ENCODE measurements around the gene TEDC1. TPM values are rescaled to one million over a fixed set of nuclear protein-coding genes. Genes with fewer than 3 reads are reported as not detected.
A peak's percentile ranks its signal among the peaks of the same experiment; 100 is the strongest.

TEDC1 gene
- total and polyA plus RNA-seq, 5 experiments from 2014 or later, result 7.2 to 25.0 (median 10.1) TPM

- peaks cover 10 to 42% (median 19%) of the 10 kb centered on the region in 5 donors for H3K27me3 Mint-ChIP-seq
Measured at GRCh38 chr14:105507247-105507646, 16.2 kb downstream of the TEDC1 start.

DNA sequence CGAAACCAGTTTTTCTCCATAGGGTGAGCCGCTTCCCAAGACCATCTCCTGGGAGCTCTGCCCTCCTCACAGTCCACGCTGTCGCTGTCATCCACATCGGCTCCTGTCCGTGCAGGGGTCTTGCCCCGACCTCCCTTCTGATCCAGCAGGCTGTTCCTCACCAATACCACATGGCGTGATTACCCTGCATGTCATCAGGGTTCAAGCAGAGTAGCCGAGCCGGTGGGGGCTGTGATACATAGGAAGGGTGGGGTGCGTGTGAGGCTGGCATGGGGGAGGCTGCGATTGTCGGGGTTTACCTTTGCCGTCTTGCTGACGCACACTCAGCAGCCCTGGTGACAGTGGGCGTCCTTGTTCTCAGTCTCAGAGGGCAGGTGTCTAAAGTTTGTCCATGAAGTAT is 17.0 kb downstream of the TEDC1 start:
- POLR2A ChIA-PET, result no interaction called here
- no peak overlapping the region for H3K4me3 Mint-ChIP-seq
- H3K27ac Mint-ChIP-seq, result no peak overlapping the region
- ATAC-seq (no peak), DNase-seq (peak in 1 of 10 donors; percentile 34)
- no peaks in the 10 kb centered on the region for H3K9me3 Mint-ChIP-seq
- H3K4me1 Mint-ChIP-seq, result peaks cover 0 to 3% (median under 1%) of the 10 kb centered on the region in 4 donors
- no peaks in the 10 kb centered on the region for H3K36me3 Mint-ChIP-seq
- H3K27me3 Mint-ChIP-seq, result peaks cover 13 to 48% (median 21%) of the 10 kb centered on the region in 5 donors

More at GRCh38 chr14:105507247-105507646, 16.2 kb downstream of the TEDC1 start:
- no peaks in the 10 kb centered on the region for H3K9me3 Mint-ChIP-seq
- no peak overlapping the region for H3K4me3 Mint-ChIP-seq
- peak overlapping the region in 1 of 10 donors; percentile 5 for H3K27ac Mint-ChIP-seq
- peaks cover 0 to 3% (median under 1%) of the 10 kb centered on the region in 4 donors for H3K4me1 Mint-ChIP-seq
- POLR2A ChIA-PET, result interaction anchor here (0.6 kb wide), 1 partner anchor 421 kb away, joined by 8 read pairs; no protein-coding TSS in a partner anchor
- no peak for ATAC-seq
- peak in 1 of 10 donors; percentile 35 for DNase-seq
- H3K36me3 Mint-ChIP-seq, result no peaks in the 10 kb centered on the region

- no peak for DNase-seq
Measured at GRCh38 chr14:105508601-105509000, 17.6 kb downstream of the TEDC1 start.

GRCh38 chr14:105517096-105517495 is 26.1 kb downstream of the TEDC1 start:
- Mint-ChIP-seq H3K4me1 (no peaks in the 10 kb centered on the region), H3K36me3 (no peaks in the 10 kb centered on the region), H3K9me3 (peaks cover 0 to 2% (median 0%) of the 10 kb centered on the region in 9 donors), H3K4me3 (no peak overlapping the region), H3K27me3 (peaks cover 19 to 43% (median 22%) of the 10 kb centered on the region in 5 donors), H3K27ac (no peak overlapping the region)
- DNase-seq (no peak), ATAC-seq (no peak)
- POLR2A ChIA-PET, result no interaction called here

More at GRCh38 chr14:105508601-105509000, 17.6 kb downstream of the TEDC1 start:
- Mint-ChIP-seq H3K4me3 (no peak overlapping the region), H3K27me3 (peaks cover 13 to 51% (median 24%) of the 10 kb centered on the region in 5 donors), H3K4me1 (peaks cover 0 to 3% (median under 1%) of the 10 kb centered on the region in 4 donors), H3K27ac (peak overlapping the region in 1 of 10 donors; percentile 82), H3K36me3 (no peaks in the 10 kb centered on the region), H3K9me3 (no peaks in the 10 kb centered on the region)
- POLR2A ChIA-PET, result no interaction called here
- ATAC-seq, result no peak

- no peaks in the 10 kb centered on the region for H3K4me1 Mint-ChIP-seq
- POLR2A ChIA-PET, result interaction anchor here (0.7 kb wide), 1 partner anchor 633 kb away, joined by 3 read pairs; no protein-coding TSS in a partner anchor
- no peak overlapping the region for H3K27ac Mint-ChIP-seq
- H3K36me3 Mint-ChIP-seq, result no peaks in the 10 kb centered on the region
- peaks cover 13 to 29% (median 17%) of the 10 kb centered on the region in 5 donors for H3K27me3 Mint-ChIP-seq
- no peak overlapping the region for H3K4me3 Mint-ChIP-seq
- no peak for DNase-seq
- peaks cover 0 to 8% (median 3%) of the 10 kb centered on the region in 9 donors for H3K9me3 Mint-ChIP-seq
- ATAC-seq, result no peak
Measured at GRCh38 chr14:105519946-105520698, 29.1 kb downstream of the TEDC1 start.

- Mint-ChIP-seq H3K36me3 (no peaks in the 10 kb centered on the region), H3K27me3 (peaks cover 1 to 14% (median 8%) of the 10 kb centered on the region in 5 donors), H3K27ac (peak overlapping the region in 2 of 10 donors; percentile 11 to 29), H3K4me3 (peak overlapping the region in 9 of 10 donors; percentile 54 to 72 (median 57)), H3K4me1 (peaks cover 5 to 21% (median 18%) of the 10 kb centered on the region in 4 donors), H3K9me3 (peaks cover 0 to 8% (median 3%) of the 10 kb centered on the region in 9 donors)
- POLR2A ChIA-PET, result no interaction called here
- ATAC-seq (no peak), DNase-seq (no peak)
Measured at GRCh38 chr14:105525326-105525725, 34.3 kb downstream of the TEDC1 start.

DNA sequence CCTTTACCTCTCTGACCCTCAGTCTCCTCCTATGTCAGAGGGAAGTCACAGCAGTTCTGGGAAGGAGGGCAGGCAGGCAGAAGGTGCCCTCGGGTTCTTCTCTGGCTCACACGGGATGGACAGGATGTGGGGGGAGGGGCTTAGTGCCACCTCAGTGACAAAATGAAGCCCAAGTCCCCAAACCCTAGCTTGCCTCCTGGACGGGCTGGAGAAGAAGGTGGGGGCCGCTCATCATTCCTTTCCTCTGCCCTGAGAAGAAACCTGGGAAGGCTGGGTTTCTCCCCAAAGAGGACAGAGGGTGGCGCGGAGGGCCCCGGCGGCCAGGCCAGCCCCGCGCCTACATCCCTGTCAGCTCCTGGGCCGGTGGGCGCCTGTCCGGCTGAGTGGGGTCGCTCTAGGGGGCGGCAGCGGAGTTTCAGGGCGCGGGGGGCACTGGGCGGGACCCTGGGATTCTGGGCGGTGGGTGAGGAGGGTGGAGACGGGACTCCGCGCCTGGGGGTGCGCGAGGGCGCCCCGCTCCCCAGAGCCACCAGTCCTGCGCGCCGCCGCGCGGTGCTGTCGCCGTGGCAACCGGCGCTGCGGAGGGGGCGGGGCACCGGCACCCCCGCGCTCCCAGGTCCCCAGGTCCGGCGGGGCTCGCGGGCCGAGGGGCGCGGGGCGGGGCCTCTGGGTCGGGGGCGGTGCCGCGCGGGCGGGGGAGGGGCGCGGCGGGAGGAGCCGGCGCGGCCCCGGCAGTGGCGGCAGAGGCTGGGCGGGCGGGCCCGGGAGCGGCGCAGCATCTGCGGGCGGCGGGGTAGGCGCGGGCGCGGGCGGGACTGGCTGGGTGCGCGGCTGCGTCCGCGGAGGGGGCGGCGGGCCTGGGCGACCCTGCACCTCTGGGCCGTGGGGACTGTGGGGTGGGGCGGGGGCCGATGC is 35.1 kb downstream of the TEDC1 start, which contains the start of gene TMEM121:
TSS of gene TMEM121 (plus strand) at position 723 of the 915 bp plus-strand sequence. CDS start 2,252 bp downstream, outside the sequence.
- Mint-ChIP-seq H3K4me1 (peaks cover 5 to 28% (median 22%) of the 10 kb centered on the region in 4 donors), H3K27me3 (peaks cover 0 to 14% (median 7%) of the 10 kb centered on the region in 5 donors), H3K27ac (peak within 1 kb of the TSS in 5 of 10 donors; percentile 29 to 79 (median 67)), H3K9me3 (peaks cover 0 to 8% (median 3%) of the 10 kb centered on the region in 9 donors), H3K36me3 (no peaks in the 10 kb centered on the region), H3K4me3 (peak within 1 kb of the TSS; percentile 61 to 88 (median 79))
- peak in 6 of 10 donors; percentile 19 to 66 (median 34) for DNase-seq
- ATAC-seq, result peak; percentile 14 to 25
- POLR2A ChIA-PET, result interaction anchor here (5.1 kb wide), 1 partner anchor 35 kb away, joined by 31 read pairs; the partner anchor contains the start of gene TEDC1

- ATAC-seq, result no peak
- H3K27me3 Mint-ChIP-seq, result peaks cover 0 to 14% (median 7%) of the 10 kb centered on the region in 5 donors
- POLR2A ChIA-PET, result interaction anchor here (2.7 to 5.1 kb wide), 2 partner anchors 36 to 46 kb away, joined by 13 to 31 read pairs; partner anchors contain the start of gene TEDC1
- peak overlapping the region; percentile 61 to 88 (median 79) for H3K4me3 Mint-ChIP-seq
- peak overlapping the region in 2 of 10 donors; percentile 73 to 79 for H3K27ac Mint-ChIP-seq
- no peaks in the 10 kb centered on the region for H3K36me3 Mint-ChIP-seq
- peaks cover 5 to 28% (median 23%) of the 10 kb centered on the region in 4 donors for H3K4me1 Mint-ChIP-seq
- DNase-seq, result peak in 1 of 10 donors; percentile 28
- peaks cover 0 to 8% (median 3%) of the 10 kb centered on the region in 9 donors for H3K9me3 Mint-ChIP-seq
Measured at GRCh38 chr14:105526776-105527380, 35.8 kb downstream of the TEDC1 start.

- ATAC-seq (no peak), DNase-seq (no peak)
- peak overlapping the region; percentile 61 to 88 (median 79) for H3K4me3 Mint-ChIP-seq
- H3K27me3 Mint-ChIP-seq, result peaks cover 0 to 11% (median 7%) of the 10 kb centered on the region in 5 donors
- POLR2A ChIA-PET, result interaction anchor here (2.7 to 5.1 kb wide), 2 partner anchors 36 to 46 kb away, joined by 13 to 31 read pairs; partner anchors contain the start of gene TEDC1
- H3K27ac Mint-ChIP-seq, result peak overlapping the region in 5 of 10 donors; percentile 8 to 79 (median 59)
- H3K36me3 Mint-ChIP-seq, result no peaks in the 10 kb centered on the region
- H3K4me1 Mint-ChIP-seq, result peaks cover 5 to 29% (median 25%) of the 10 kb centered on the region in 4 donors
- peaks cover 0 to 8% (median 3%) of the 10 kb centered on the region in 9 donors for H3K9me3 Mint-ChIP-seq
Measured at GRCh38 chr14:105527381-105527825, 36.4 kb downstream of the TEDC1 start.

GRCh38 chr14:105527826-105528585 is 37.0 kb downstream of the TEDC1 start:
- POLR2A ChIA-PET, result interaction anchor here (0.8 to 5.1 kb wide), 4 partner anchors 9 to 130 kb away, joined by 3 to 31 read pairs (median 8); partner anchors contain the start of gene TEDC1
- peaks cover 5 to 35% (median 28%) of the 10 kb centered on the region in 4 donors for H3K4me1 Mint-ChIP-seq
- no peaks in the 10 kb centered on the region for H3K36me3 Mint-ChIP-seq
- peak overlapping the region in 4 of 10 donors; percentile 8 to 59 (median 35) for H3K27ac Mint-ChIP-seq
- DNase-seq, result peak; percentile 61 to 85 (median 80)
- H3K27me3 Mint-ChIP-seq, result peaks cover 0 to 11% (median 7%) of the 10 kb centered on the region in 5 donors
- ATAC-seq, result peak; percentile 70 to 76
- peak overlapping the region; percentile 59 to 88 (median 76) for H3K4me3 Mint-ChIP-seq
- peaks cover 0 to 8% (median 3%) of the 10 kb centered on the region in 9 donors for H3K9me3 Mint-ChIP-seq
